ENCODE results near the gene BRINP3. TPM values are rescaled to one million over a fixed set of nuclear protein-coding genes. Genes with fewer than 3 reads are reported as not detected.

The BRINP3 gene
- total RNA-seq, 1 donor, result not detected

- no peaks in the 10 kb centered on the region for H3K4me1 ChIP-seq (ENCODE audit: insufficient read depth, low read length)
- H3K4me3 ChIP-seq (ENCODE audit: low read length), result no peak overlapping the region
- peaks cover 42% of the 10 kb centered on the region for H3K27me3 ChIP-seq (ENCODE audit: insufficient read depth, low read length)
- H3K9me3 ChIP-seq (ENCODE audit: low read depth, low read length), result no peaks in the 10 kb centered on the region
Measured at GRCh38 chr1:190474650-190475211, 2.9 kb downstream of the BRINP3 start.

GRCh38 chr1:190474010-190474409 lies 3.7 kb downstream of the BRINP3 start:
- Histone ChIP-seq H3K4me3 (ENCODE audit: low read length) (no peak overlapping the region), H3K9me3 (ENCODE audit: low read depth, low read length) (no peaks in the 10 kb centered on the region), H3K27me3 (ENCODE audit: insufficient read depth, low read length) (peaks cover 39% of the 10 kb centered on the region), H3K4me1 (ENCODE audit: insufficient read depth, low read length) (no peaks in the 10 kb centered on the region)

GRCh38 chr1:190472494-190472893 lies 5.2 kb downstream of the BRINP3 start:
- H3K9me3 ChIP-seq (ENCODE audit: low read depth, low read length), result no peaks in the 10 kb centered on the region
- H3K27me3 ChIP-seq (ENCODE audit: insufficient read depth, low read length), result peaks cover 27% of the 10 kb centered on the region
- H3K4me3 ChIP-seq (ENCODE audit: low read length), result no peak overlapping the region
- H3K4me1 ChIP-seq (ENCODE audit: insufficient read depth, low read length), result no peaks in the 10 kb centered on the region

- no peaks in the 10 kb centered on the region for H3K9me3 ChIP-seq (ENCODE audit: low read depth, low read length)
- H3K27me3 ChIP-seq (ENCODE audit: insufficient read depth, low read length), result peaks cover 27% of the 10 kb centered on the region
- no peaks in the 10 kb centered on the region for H3K4me1 ChIP-seq (ENCODE audit: insufficient read depth, low read length)
- no peak overlapping the region for H3K4me3 ChIP-seq (ENCODE audit: low read length)
Measured at GRCh38 chr1:190472042-190472441, 5.6 kb downstream of the BRINP3 start.

- no peaks in the 10 kb centered on the region for H3K4me1 ChIP-seq (ENCODE audit: insufficient read depth, low read length)
- no peaks in the 10 kb centered on the region for H3K9me3 ChIP-seq (ENCODE audit: low read depth, low read length)
- no peak overlapping the region for H3K4me3 ChIP-seq (ENCODE audit: low read length)
- no peaks in the 10 kb centered on the region for H3K27me3 ChIP-seq (ENCODE audit: insufficient read depth, low read length)
Measured at GRCh38 chr1:190464690-190465089, 13.0 kb downstream of the BRINP3 start.

GRCh38 chr1:190456129-190456528 lies 21.5 kb downstream of the BRINP3 start:
- no peaks in the 10 kb centered on the region for H3K4me1 ChIP-seq (ENCODE audit: insufficient read depth, low read length)
- H3K4me3 ChIP-seq (ENCODE audit: low read length), result no peak overlapping the region
- no peaks in the 10 kb centered on the region for H3K27me3 ChIP-seq (ENCODE audit: insufficient read depth, low read length)
- H3K9me3 ChIP-seq (ENCODE audit: low read depth, low read length), result no peaks in the 10 kb centered on the region

GRCh38 chr1:190455631-190456030 lies 22.0 kb downstream of the BRINP3 start:
- Histone ChIP-seq H3K27me3 (ENCODE audit: insufficient read depth, low read length) (no peaks in the 10 kb centered on the region), H3K4me1 (ENCODE audit: insufficient read depth, low read length) (no peaks in the 10 kb centered on the region), H3K9me3 (ENCODE audit: low read depth, low read length) (no peaks in the 10 kb centered on the region), H3K4me3 (ENCODE audit: low read length) (no peak overlapping the region)

- H3K27me3 ChIP-seq (ENCODE audit: insufficient read depth, low read length), result no peaks in the 10 kb centered on the region
- H3K4me3 ChIP-seq (ENCODE audit: low read length), result no peak overlapping the region
- H3K9me3 ChIP-seq (ENCODE audit: low read depth, low read length), result no peaks in the 10 kb centered on the region
- no peaks in the 10 kb centered on the region for H3K4me1 ChIP-seq (ENCODE audit: insufficient read depth, low read length)
Measured at GRCh38 chr1:190453550-190453949, 24.1 kb downstream of the BRINP3 start.

- no peak overlapping the region for H3K4me3 ChIP-seq (ENCODE audit: low read length)
- H3K27me3 ChIP-seq (ENCODE audit: insufficient read depth, low read length), result no peaks in the 10 kb centered on the region
- no peaks in the 10 kb centered on the region for H3K4me1 ChIP-seq (ENCODE audit: insufficient read depth, low read length)
- no peaks in the 10 kb centered on the region for H3K9me3 ChIP-seq (ENCODE audit: low read depth, low read length)
Measured at GRCh38 chr1:190452272-190452848, 25.3 kb downstream of the BRINP3 start.

GRCh38 chr1:190444464-190444863 lies 33.2 kb downstream of the BRINP3 start:
- Histone ChIP-seq H3K27me3 (ENCODE audit: insufficient read depth, low read length) (no peaks in the 10 kb centered on the region), H3K4me3 (ENCODE audit: low read length) (no peak overlapping the region), H3K4me1 (ENCODE audit: insufficient read depth, low read length) (no peaks in the 10 kb centered on the region), H3K9me3 (ENCODE audit: low read depth, low read length) (no peaks in the 10 kb centered on the region)

- Histone ChIP-seq H3K27me3 (ENCODE audit: insufficient read depth, low read length) (no peaks in the 10 kb centered on the region), H3K4me1 (ENCODE audit: insufficient read depth, low read length) (no peaks in the 10 kb centered on the region), H3K4me3 (ENCODE audit: low read length) (no peak overlapping the region), H3K9me3 (ENCODE audit: low read depth, low read length) (no peaks in the 10 kb centered on the region)
Measured at GRCh38 chr1:190439447-190439846, 38.2 kb downstream of the BRINP3 start.

GRCh38 chr1:190436615-190437014 lies 41.0 kb downstream of the BRINP3 start:
- Histone ChIP-seq H3K9me3 (ENCODE audit: low read depth, low read length) (no peaks in the 10 kb centered on the region), H3K4me1 (ENCODE audit: insufficient read depth, low read length) (no peaks in the 10 kb centered on the region), H3K27me3 (ENCODE audit: insufficient read depth, low read length) (no peaks in the 10 kb centered on the region), H3K4me3 (ENCODE audit: low read length) (no peak overlapping the region)

GRCh38 chr1:190429932-190430331 lies 47.7 kb downstream of the BRINP3 start:
- Histone ChIP-seq H3K4me3 (ENCODE audit: low read length) (no peak overlapping the region), H3K4me1 (ENCODE audit: insufficient read depth, low read length) (no peaks in the 10 kb centered on the region), H3K9me3 (ENCODE audit: low read depth, low read length) (no peaks in the 10 kb centered on the region), H3K27me3 (ENCODE audit: insufficient read depth, low read length) (no peaks in the 10 kb centered on the region)

GRCh38 chr1:190429141-190429540 lies 48.5 kb downstream of the BRINP3 start:
- Histone ChIP-seq H3K9me3 (ENCODE audit: low read depth, low read length) (no peaks in the 10 kb centered on the region), H3K27me3 (ENCODE audit: insufficient read depth, low read length) (no peaks in the 10 kb centered on the region), H3K4me3 (ENCODE audit: low read length) (no peak overlapping the region), H3K4me1 (ENCODE audit: insufficient read depth, low read length) (no peaks in the 10 kb centered on the region)

GRCh38 chr1:190416239-190416638 lies 61.4 kb downstream of the BRINP3 start:
- Histone ChIP-seq H3K4me1 (ENCODE audit: insufficient read depth, low read length) (no peaks in the 10 kb centered on the region), H3K27me3 (ENCODE audit: insufficient read depth, low read length) (no peaks in the 10 kb centered on the region), H3K4me3 (ENCODE audit: low read length) (no peak overlapping the region), H3K9me3 (ENCODE audit: low read depth, low read length) (peaks cover 7% of the 10 kb centered on the region)

GRCh38 chr1:190413142-190413541 lies 64.5 kb downstream of the BRINP3 start:
- Histone ChIP-seq H3K4me1 (ENCODE audit: insufficient read depth, low read length) (no peaks in the 10 kb centered on the region), H3K9me3 (ENCODE audit: low read depth, low read length) (peaks cover 7% of the 10 kb centered on the region), H3K27me3 (ENCODE audit: insufficient read depth, low read length) (no peaks in the 10 kb centered on the region), H3K4me3 (ENCODE audit: low read length) (no peak overlapping the region)
